Neural cell (in vitro differentiated cells): ENCODE data around the gene CEP97.

Experiments
- CTCF ChIP-seq: fragments of 450-650 bp; IDR thresholded peaks from 2 replicates; pipeline ENCODE4 v1.5.1; 2014; ENCODE audit warnings: antibody characterized with exemption, mild to moderate bottlenecking, moderate library complexity; ENCODE audit not compliant: poor library complexity, severe bottlenecking
- EP300 ChIP-seq: fragments of 450-650 bp; conservative IDR thresholded peaks from 2 replicates; pipeline ENCODE4 v1.6.1; 2014; ENCODE audit warnings: antibody characterized with exemption, mild to moderate bottlenecking, moderate library complexity; ENCODE audit not compliant: poor library complexity, severe bottlenecking
- EZH2 ChIP-seq: fragments of 200-600, 300-800 bp; shearing (Covaris generic), sonication (generic); IDR thresholded peaks from 2 replicates; pipeline ENCODE4 v1.6.1; 2014; ENCODE audit warnings: antibody characterized with exemption, low read length, borderline replicate concordance, mild to moderate bottlenecking; ENCODE audit not compliant: insufficient read depth, poor library complexity, severe bottlenecking
- MXI1 ChIP-seq: fragments of 450-650 bp; conservative IDR thresholded peaks from 2 replicates; pipeline ENCODE4 v1.6.1; 2014; ENCODE audit warnings: antibody characterized with exemption, mild to moderate bottlenecking; ENCODE audit not compliant: poor library complexity, severe bottlenecking
- POLR2AphosphoS5 ChIP-seq: IDR thresholded peaks from 2 replicates; pipeline ENCODE4 v1.6.1; 2012
- RAD21 ChIP-seq: fragments of 450-650 bp; conservative IDR thresholded peaks from 2 replicates; pipeline ENCODE4 v1.6.1; 2014; ENCODE audit warnings: antibody characterized with exemption, mild to moderate bottlenecking, moderate library complexity
- SMC3 ChIP-seq: fragments of 450-650 bp; conservative IDR thresholded peaks from 2 replicates; pipeline ENCODE4 v1.6.1; 2014; ENCODE audit warnings: antibody characterized with exemption, mild to moderate bottlenecking, moderate library complexity; ENCODE audit not compliant: poor library complexity
- TAF1 ChIP-seq: IDR thresholded peaks from 2 replicates; pipeline ENCODE4 v1.6.1; 2012; ENCODE audit warnings: low read depth
- TF ChIP-seq, protein P1 (sequence below): IDR thresholded peaks from 2 replicates; pipeline ENCODE4 v1.6.1; 2012; ENCODE audit warnings: borderline replicate concordance

GRCh38 chr3:101677436-101678286 lies 46.8 kb upstream of the CEP97 start:
- no peak for TF ChIP-seq CTCF
- no peak for TF ChIP-seq RAD21
- no peak for TF ChIP-seq POLR2AphosphoS5
- TF ChIP-seq SMC3: no peak
- no peak for TF ChIP-seq EZH2
- TF ChIP-seq, protein P1, sequence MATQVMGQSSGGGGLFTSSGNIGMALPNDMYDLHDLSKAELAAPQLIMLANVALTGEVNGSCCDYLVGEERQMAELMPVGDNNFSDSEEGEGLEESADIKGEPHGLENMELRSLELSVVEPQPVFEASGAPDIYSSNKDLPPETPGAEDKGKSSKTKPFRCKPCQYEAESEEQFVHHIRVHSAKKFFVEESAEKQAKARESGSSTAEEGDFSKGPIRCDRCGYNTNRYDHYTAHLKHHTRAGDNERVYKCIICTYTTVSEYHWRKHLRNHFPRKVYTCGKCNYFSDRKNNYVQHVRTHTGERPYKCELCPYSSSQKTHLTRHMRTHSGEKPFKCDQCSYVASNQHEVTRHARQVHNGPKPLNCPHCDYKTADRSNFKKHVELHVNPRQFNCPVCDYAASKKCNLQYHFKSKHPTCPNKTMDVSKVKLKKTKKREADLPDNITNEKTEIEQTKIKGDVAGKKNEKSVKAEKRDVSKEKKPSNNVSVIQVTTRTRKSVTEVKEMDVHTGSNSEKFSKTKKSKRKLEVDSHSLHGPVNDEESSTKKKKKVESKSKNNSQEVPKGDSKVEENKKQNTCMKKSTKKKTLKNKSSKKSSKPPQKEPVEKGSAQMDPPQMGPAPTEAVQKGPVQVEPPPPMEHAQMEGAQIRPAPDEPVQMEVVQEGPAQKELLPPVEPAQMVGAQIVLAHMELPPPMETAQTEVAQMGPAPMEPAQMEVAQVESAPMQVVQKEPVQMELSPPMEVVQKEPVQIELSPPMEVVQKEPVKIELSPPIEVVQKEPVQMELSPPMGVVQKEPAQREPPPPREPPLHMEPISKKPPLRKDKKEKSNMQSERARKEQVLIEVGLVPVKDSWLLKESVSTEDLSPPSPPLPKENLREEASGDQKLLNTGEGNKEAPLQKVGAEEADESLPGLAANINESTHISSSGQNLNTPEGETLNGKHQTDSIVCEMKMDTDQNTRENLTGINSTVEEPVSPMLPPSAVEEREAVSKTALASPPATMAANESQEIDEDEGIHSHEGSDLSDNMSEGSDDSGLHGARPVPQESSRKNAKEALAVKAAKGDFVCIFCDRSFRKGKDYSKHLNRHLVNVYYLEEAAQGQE: no peak
- TF ChIP-seq TAF1: no peak
- no peak for TF ChIP-seq EP300
- peak; percentile 4 for TF ChIP-seq MXI1
